ENCODE measurements around the gene ENDOU. TPM values are rescaled to one million over a fixed set of nuclear protein-coding genes. Genes with fewer than 3 reads are reported as not detected.

ENDOU gene
- total RNA-seq, 1 donor from 2014 or later, result not detected

- Mint-ChIP-seq H3K27me3 (ENCODE audit: low read depth, unreplicated experiment) (peaks cover 70% of the 10 kb centered on the region), H3K9me3 (ENCODE audit: unreplicated experiment) (peaks cover 3% of the 10 kb centered on the region), H3K27ac (ENCODE audit: unreplicated experiment) (no peak overlapping the region), H3K4me3 (ENCODE audit: unreplicated experiment) (no peak overlapping the region), H3K4me1 (ENCODE audit: low read depth, unreplicated experiment) (peaks cover 6% of the 10 kb centered on the region), H3K36me3 (ENCODE audit: low read depth, unreplicated experiment) (peaks cover 23% of the 10 kb centered on the region)
- Histone ChIP-seq H3K27me3 (ENCODE audit: insufficient read depth, low read length) (peaks cover 13% of the 10 kb centered on the region), H3K4me1 (ENCODE audit: insufficient read depth, low read length) (peaks cover 13% of the 10 kb centered on the region), H4K20me1 (ENCODE audit: insufficient read depth, low read length) (no peaks in the 10 kb centered on the region), H3K36me3 (ENCODE audit: insufficient read depth, low read length) (no peaks in the 10 kb centered on the region), H2AFZ (ENCODE audit: low read depth, low read length) (no peak overlapping the region), H3K4me3 (ENCODE audit: insufficient read depth, low read depth, low read length) (no peak overlapping the region), H3K9ac (ENCODE audit: low read length) (no peak overlapping the region), H3K27ac (ENCODE audit: low read depth, low read length) (no peak overlapping the region), H3K79me2 (ENCODE audit: insufficient read depth, low read length) (no peaks in the 10 kb centered on the region), H3K4me2 (ENCODE audit: low read length) (no peak overlapping the region), H3K9me3 (ENCODE audit: insufficient read depth, low read depth, low read length) (no peaks in the 10 kb centered on the region)
- TF ChIP-seq CTCF (IDR thresholded peaks at IDR 0.05; ENCODE audit: insufficient read depth, low read depth, low read length) (no peak), EZH2 (IDR thresholded peaks at IDR 0.05; ENCODE audit: insufficient read depth, low read length) (no peak)
- DNase-seq (ENCODE audit: low read depth) (no peak), FAIRE-seq (no peak)
These were observed 23.6 kb upstream of the ENDOU start for GRCh38 chr12:47748899-47749298.

- peaks cover 3% of the 10 kb centered on the region for H3K4me1 Mint-ChIP-seq (ENCODE audit: low read depth, unreplicated experiment)
- peaks cover 75% of the 10 kb centered on the region for H3K27me3 Mint-ChIP-seq (ENCODE audit: low read depth, unreplicated experiment)
- H3K27me3 ChIP-seq (ENCODE audit: insufficient read depth, low read length), result peaks cover 16% of the 10 kb centered on the region
- FAIRE-seq, result no peak
- peaks cover 23% of the 10 kb centered on the region for H3K36me3 Mint-ChIP-seq (ENCODE audit: low read depth, unreplicated experiment)
- H3K9ac ChIP-seq (ENCODE audit: low read length), result no peak overlapping the region
- H4K20me1 ChIP-seq (ENCODE audit: insufficient read depth, low read length), result no peaks in the 10 kb centered on the region
- H3K9me3 ChIP-seq (ENCODE audit: insufficient read depth, low read depth, low read length), result no peaks in the 10 kb centered on the region
- TF ChIP-seq CTCF (IDR thresholded peaks at IDR 0.05; ENCODE audit: insufficient read depth, low read depth, low read length) (no peak), EZH2 (IDR thresholded peaks at IDR 0.05; ENCODE audit: insufficient read depth, low read length) (no peak)
- H3K4me3 Mint-ChIP-seq (ENCODE audit: unreplicated experiment), result no peak overlapping the region
- H3K27ac ChIP-seq (ENCODE audit: low read depth, low read length), result no peak overlapping the region
- H3K4me1 ChIP-seq (ENCODE audit: insufficient read depth, low read length), result peaks cover 9% of the 10 kb centered on the region
- no peak overlapping the region for H2AFZ ChIP-seq (ENCODE audit: low read depth, low read length)
- no peak overlapping the region for H3K27ac Mint-ChIP-seq (ENCODE audit: unreplicated experiment)
- H3K79me2 ChIP-seq (ENCODE audit: insufficient read depth, low read length), result no peaks in the 10 kb centered on the region
- H3K4me2 ChIP-seq (ENCODE audit: low read length), result no peak overlapping the region
- no peak for DNase-seq (ENCODE audit: low read depth)
- peaks cover 3% of the 10 kb centered on the region for H3K9me3 Mint-ChIP-seq (ENCODE audit: unreplicated experiment)
- H3K4me3 ChIP-seq (ENCODE audit: insufficient read depth, low read depth, low read length), result no peak overlapping the region
- no peaks in the 10 kb centered on the region for H3K36me3 ChIP-seq (ENCODE audit: insufficient read depth, low read length)
These were observed 23.2 kb upstream of the ENDOU start for GRCh38 chr12:47748507-47748828.

- peaks cover 3% of the 10 kb centered on the region for H3K9me3 Mint-ChIP-seq (ENCODE audit: unreplicated experiment)
- Histone ChIP-seq H3K27me3 (ENCODE audit: insufficient read depth, low read length) (peaks cover 16% of the 10 kb centered on the region), H2AFZ (ENCODE audit: low read depth, low read length) (no peak overlapping the region), H3K4me2 (ENCODE audit: low read length) (no peak overlapping the region), H3K4me3 (ENCODE audit: insufficient read depth, low read depth, low read length) (no peak overlapping the region), H4K20me1 (ENCODE audit: insufficient read depth, low read length) (no peaks in the 10 kb centered on the region), H3K9ac (ENCODE audit: low read length) (no peak overlapping the region), H3K79me2 (ENCODE audit: insufficient read depth, low read length) (no peaks in the 10 kb centered on the region), H3K36me3 (ENCODE audit: insufficient read depth, low read length) (no peaks in the 10 kb centered on the region), H3K9me3 (ENCODE audit: insufficient read depth, low read depth, low read length) (no peaks in the 10 kb centered on the region), H3K4me1 (ENCODE audit: insufficient read depth, low read length) (peaks cover 2% of the 10 kb centered on the region), H3K27ac (ENCODE audit: low read depth, low read length) (no peak overlapping the region)
- no peak overlapping the region for H3K27ac Mint-ChIP-seq (ENCODE audit: unreplicated experiment)
- TF ChIP-seq EZH2 (IDR thresholded peaks at IDR 0.05; ENCODE audit: insufficient read depth, low read length), result no peak
- TF ChIP-seq CTCF (IDR thresholded peaks at IDR 0.05; ENCODE audit: insufficient read depth, low read depth, low read length), result no peak
- peaks cover 80% of the 10 kb centered on the region for H3K27me3 Mint-ChIP-seq (ENCODE audit: low read depth, unreplicated experiment)
- H3K36me3 Mint-ChIP-seq (ENCODE audit: low read depth, unreplicated experiment), result peaks cover 23% of the 10 kb centered on the region
- no peak overlapping the region for H3K4me3 Mint-ChIP-seq (ENCODE audit: unreplicated experiment)
- DNase-seq (ENCODE audit: low read depth) (no peak), FAIRE-seq (no peak)
- H3K4me1 Mint-ChIP-seq (ENCODE audit: low read depth, unreplicated experiment), result no peaks in the 10 kb centered on the region
These were observed 22.6 kb upstream of the ENDOU start for GRCh38 chr12:47747596-47748506.

Data from astrocyte (in vitro differentiated cells and primary cell).